ENCODE data around the gene SLC7A11.

DNA sequence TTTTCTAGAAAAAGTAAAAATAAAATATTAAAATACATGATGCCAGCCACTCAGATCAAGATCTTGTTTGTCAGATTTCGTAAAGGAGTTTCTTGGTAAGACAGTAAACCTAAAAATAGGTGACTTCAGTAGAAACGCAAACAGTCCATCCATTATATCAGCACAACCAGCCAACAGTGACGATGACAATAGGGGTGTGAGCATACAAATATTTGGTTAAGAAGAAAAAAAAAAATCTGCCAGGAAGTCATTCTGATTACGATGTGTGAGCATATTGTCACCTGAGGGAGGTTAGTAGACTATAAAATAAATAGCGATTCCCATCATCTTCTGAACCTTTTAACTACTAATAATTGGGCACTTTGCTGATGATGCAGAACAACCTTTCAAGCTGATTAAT lies 37.6 kb downstream of the SLC7A11 start:
- no peak for TF ChIP-seq CTCF (conservative IDR thresholded peaks at IDR 0.05 in 1 of 2, IDR thresholded peaks at IDR 0.05 in 1 of 2; ENCODE audit: extremely low read depth in 1 of 2, insufficient read depth in 1 of 2, low read depth in 1 of 2, low read length in 2 of 2)
- TF ChIP-seq EZH2 (IDR thresholded peaks at IDR 0.05; ENCODE audit: borderline replicate concordance, low read length) = no peak
